Measurements from ENCODE around the gene SEMA7A. TPM values are rescaled to one million over a fixed set of nuclear protein-coding genes. Genes with fewer than 3 reads are reported as not detected.

Gene SEMA7A
- total and polyA plus RNA-seq, 2 experiments from 2014 or later: 2.4 to 9.5 TPM

DNA sequence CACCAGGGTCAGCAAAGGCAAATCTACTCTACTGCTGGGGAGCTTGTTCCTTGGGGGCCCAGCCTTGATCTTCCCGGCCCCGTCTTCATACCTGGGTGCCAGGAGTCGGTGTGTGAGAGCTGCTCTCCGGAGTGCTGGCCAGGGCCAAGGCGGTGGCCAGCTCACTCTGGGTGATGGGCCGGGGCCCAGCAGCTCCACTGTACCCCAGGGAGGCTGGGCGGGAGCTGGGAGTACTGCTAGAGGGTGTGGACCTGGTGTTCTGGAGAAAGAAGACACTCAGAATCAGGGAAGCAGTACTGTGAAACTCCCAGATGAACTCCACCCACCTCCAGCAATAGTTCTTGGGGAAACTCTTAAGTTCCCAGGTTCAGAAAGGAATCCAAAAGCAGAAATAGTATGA lies 15.3 kb upstream of the SEMA7A start:
- Histone ChIP-seq H3K9me3 (ENCODE audit: low read depth) (no peaks in the 10 kb centered on the region), H3K27me3 (no peaks in the 10 kb centered on the region), H3K79me2 (no peaks in the 10 kb centered on the region), H3K4me1 (ENCODE audit: insufficient read depth) (peaks cover 10% of the 10 kb centered on the region), H3K27ac (no peak overlapping the region), H3K4me2 (no peak overlapping the region), H3K9me2 (replicated peaks; ENCODE audit: insufficient read depth) (no peaks in the 10 kb centered on the region), H3K36me3 (replicated peaks; ENCODE audit: insufficient read depth, low read depth) (no peaks in the 10 kb centered on the region), H4K20me1 (ENCODE audit: insufficient read depth, poor library complexity, severe bottlenecking) (no peaks in the 10 kb centered on the region), H2AFZ (no peak overlapping the region), H3K4me3 (no peak overlapping the region)
- no peak for DNase-seq (ENCODE audit: low spot score)
- WGBS (ENCODE audit: low lambda C conversion rate, missing lambda C conversion rate): 96% methylated on average over 7 of the region's 7 CpGs
- TF ChIP-seq EZH2 (IDR thresholded peaks at IDR 0.05; ENCODE audit: borderline replicate concordance): no peak
- TF ChIP-seq, protein P1, sequence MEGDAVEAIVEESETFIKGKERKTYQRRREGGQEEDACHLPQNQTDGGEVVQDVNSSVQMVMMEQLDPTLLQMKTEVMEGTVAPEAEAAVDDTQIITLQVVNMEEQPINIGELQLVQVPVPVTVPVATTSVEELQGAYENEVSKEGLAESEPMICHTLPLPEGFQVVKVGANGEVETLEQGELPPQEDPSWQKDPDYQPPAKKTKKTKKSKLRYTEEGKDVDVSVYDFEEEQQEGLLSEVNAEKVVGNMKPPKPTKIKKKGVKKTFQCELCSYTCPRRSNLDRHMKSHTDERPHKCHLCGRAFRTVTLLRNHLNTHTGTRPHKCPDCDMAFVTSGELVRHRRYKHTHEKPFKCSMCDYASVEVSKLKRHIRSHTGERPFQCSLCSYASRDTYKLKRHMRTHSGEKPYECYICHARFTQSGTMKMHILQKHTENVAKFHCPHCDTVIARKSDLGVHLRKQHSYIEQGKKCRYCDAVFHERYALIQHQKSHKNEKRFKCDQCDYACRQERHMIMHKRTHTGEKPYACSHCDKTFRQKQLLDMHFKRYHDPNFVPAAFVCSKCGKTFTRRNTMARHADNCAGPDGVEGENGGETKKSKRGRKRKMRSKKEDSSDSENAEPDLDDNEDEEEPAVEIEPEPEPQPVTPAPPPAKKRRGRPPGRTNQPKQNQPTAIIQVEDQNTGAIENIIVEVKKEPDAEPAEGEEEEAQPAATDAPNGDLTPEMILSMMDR (IDR thresholded peaks at IDR 0.05; ENCODE audit: poor library complexity): no peak
- TF ChIP-seq EZH2phosphoT487 (IDR thresholded peaks at IDR 0.05; ENCODE audit: low read depth, severe bottlenecking, unreplicated experiment): no peak

- peaks cover 23% of the 10 kb centered on the region for H3K4me1 ChIP-seq (ENCODE audit: insufficient read depth)
- WGBS (ENCODE audit: low lambda C conversion rate, missing lambda C conversion rate): 89% methylated on average over 9 of the region's 9 CpGs
- no peaks in the 10 kb centered on the region for H3K9me2 ChIP-seq (replicated peaks; ENCODE audit: insufficient read depth)
- H3K79me2 ChIP-seq: no peaks in the 10 kb centered on the region
- no peaks in the 10 kb centered on the region for H3K36me3 ChIP-seq (replicated peaks; ENCODE audit: insufficient read depth, low read depth)
- TF ChIP-seq EZH2phosphoT487 (IDR thresholded peaks at IDR 0.05; ENCODE audit: low read depth, severe bottlenecking, unreplicated experiment): no peak
- TF ChIP-seq, protein P1 (IDR thresholded peaks at IDR 0.05; ENCODE audit: poor library complexity): no peak
- TF ChIP-seq EZH2 (IDR thresholded peaks at IDR 0.05; ENCODE audit: borderline replicate concordance): no peak
- no peak overlapping the region for H2AFZ ChIP-seq
- H3K27me3 ChIP-seq: no peaks in the 10 kb centered on the region
- H3K4me3 ChIP-seq: no peak overlapping the region
- H3K4me2 ChIP-seq: peak overlapping the region; percentile 50
- no peaks in the 10 kb centered on the region for H3K9me3 ChIP-seq (ENCODE audit: low read depth)
- H4K20me1 ChIP-seq (ENCODE audit: insufficient read depth, poor library complexity, severe bottlenecking): no peaks in the 10 kb centered on the region
- H3K27ac ChIP-seq: peak overlapping the region; percentile 58
- no peak for DNase-seq (ENCODE audit: low spot score)
Measured at GRCh38 chr15:74445816-74446763, 12.3 kb upstream of the SEMA7A start.

- H3K4me1 ChIP-seq (ENCODE audit: insufficient read depth): peaks cover 23% of the 10 kb centered on the region
- no peak overlapping the region for H3K4me2 ChIP-seq
- 91% methylated on average over 8 of the region's 8 CpGs for WGBS (ENCODE audit: low lambda C conversion rate, missing lambda C conversion rate)
- no peaks in the 10 kb centered on the region for H3K9me3 ChIP-seq (ENCODE audit: low read depth)
- no peaks in the 10 kb centered on the region for H3K79me2 ChIP-seq
- no peaks in the 10 kb centered on the region for H3K36me3 ChIP-seq (replicated peaks; ENCODE audit: insufficient read depth, low read depth)
- TF ChIP-seq, protein P1 (IDR thresholded peaks at IDR 0.05; ENCODE audit: poor library complexity): no peak
- TF ChIP-seq EZH2phosphoT487 (IDR thresholded peaks at IDR 0.05; ENCODE audit: low read depth, severe bottlenecking, unreplicated experiment) (no peak), EZH2 (IDR thresholded peaks at IDR 0.05; ENCODE audit: borderline replicate concordance) (no peak)
- no peaks in the 10 kb centered on the region for H3K9me2 ChIP-seq (replicated peaks; ENCODE audit: insufficient read depth)
- H3K27me3 ChIP-seq: no peaks in the 10 kb centered on the region
- no peak overlapping the region for H2AFZ ChIP-seq
- DNase-seq (ENCODE audit: low spot score): no peak
- H3K27ac ChIP-seq: no peak overlapping the region
- H4K20me1 ChIP-seq (ENCODE audit: insufficient read depth, poor library complexity, severe bottlenecking): no peaks in the 10 kb centered on the region
- no peak overlapping the region for H3K4me3 ChIP-seq
Measured at GRCh38 chr15:74444106-74445062, 10.6 kb upstream of the SEMA7A start.

All from hepatocyte (in vitro differentiated cells).